Measurements from ENCODE around the gene CCT7. TPM values are rescaled to one million over a fixed set of nuclear protein-coding genes. Genes with fewer than 3 reads are reported as not detected.
A peak's percentile ranks its signal among the peaks of the same experiment; 100 is the strongest.

Gene CCT7
- total RNA-seq, 1 donor from 2014 or later = 192 TPM

DNA sequence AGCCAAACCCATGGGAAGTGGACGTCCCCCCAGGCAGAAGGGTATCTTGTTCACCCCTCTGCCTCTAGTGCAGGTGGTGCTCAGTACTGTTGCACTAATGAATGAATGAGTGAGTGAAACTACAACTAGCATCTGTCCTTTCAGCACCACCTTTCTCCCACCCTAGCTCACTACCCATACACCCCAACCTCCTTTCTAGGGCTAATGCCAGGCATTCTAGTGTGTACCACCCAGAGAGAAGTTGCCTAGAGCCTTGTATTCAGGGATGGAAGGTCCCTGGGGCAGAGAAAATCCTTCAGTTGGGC lies 22.5 kb downstream of the CCT7 start:
- no peak for TF ChIP-seq CTCF (IDR thresholded peaks at IDR 0.05)
- no peaks in the 10 kb centered on the region for H3K9me3 Mint-ChIP-seq (ENCODE audit: low read depth)
- no peak overlapping the region for H3K27ac Mint-ChIP-seq (ENCODE audit: unreplicated experiment)
- DNase-seq (ENCODE audit: low spot score) = no peak
- H3K4me3 Mint-ChIP-seq (ENCODE audit: unreplicated experiment) = no peak overlapping the region
- no peaks in the 10 kb centered on the region for H3K27me3 Mint-ChIP-seq (ENCODE audit: low read depth)
- H3K36me3 Mint-ChIP-seq (ENCODE audit: low read depth) = peaks cover 7% of the 10 kb centered on the region
- H3K4me1 Mint-ChIP-seq (ENCODE audit: low read depth) = no peaks in the 10 kb centered on the region

- peak overlapping the region; percentile 13 for H3K27ac Mint-ChIP-seq (ENCODE audit: unreplicated experiment)
- H3K4me1 Mint-ChIP-seq (ENCODE audit: low read depth) = no peaks in the 10 kb centered on the region
- H3K27me3 Mint-ChIP-seq (ENCODE audit: low read depth) = no peaks in the 10 kb centered on the region
- H3K9me3 Mint-ChIP-seq (ENCODE audit: low read depth) = no peaks in the 10 kb centered on the region
- peaks cover 7% of the 10 kb centered on the region for H3K36me3 Mint-ChIP-seq (ENCODE audit: low read depth)
- no peak for TF ChIP-seq CTCF (IDR thresholded peaks at IDR 0.05)
- H3K4me3 Mint-ChIP-seq (ENCODE audit: unreplicated experiment) = no peak overlapping the region
- DNase-seq (ENCODE audit: low spot score) = no peak
These were observed 22.9 kb downstream of the CCT7 start for GRCh38 chr2:73257021-73257420.

DNA sequence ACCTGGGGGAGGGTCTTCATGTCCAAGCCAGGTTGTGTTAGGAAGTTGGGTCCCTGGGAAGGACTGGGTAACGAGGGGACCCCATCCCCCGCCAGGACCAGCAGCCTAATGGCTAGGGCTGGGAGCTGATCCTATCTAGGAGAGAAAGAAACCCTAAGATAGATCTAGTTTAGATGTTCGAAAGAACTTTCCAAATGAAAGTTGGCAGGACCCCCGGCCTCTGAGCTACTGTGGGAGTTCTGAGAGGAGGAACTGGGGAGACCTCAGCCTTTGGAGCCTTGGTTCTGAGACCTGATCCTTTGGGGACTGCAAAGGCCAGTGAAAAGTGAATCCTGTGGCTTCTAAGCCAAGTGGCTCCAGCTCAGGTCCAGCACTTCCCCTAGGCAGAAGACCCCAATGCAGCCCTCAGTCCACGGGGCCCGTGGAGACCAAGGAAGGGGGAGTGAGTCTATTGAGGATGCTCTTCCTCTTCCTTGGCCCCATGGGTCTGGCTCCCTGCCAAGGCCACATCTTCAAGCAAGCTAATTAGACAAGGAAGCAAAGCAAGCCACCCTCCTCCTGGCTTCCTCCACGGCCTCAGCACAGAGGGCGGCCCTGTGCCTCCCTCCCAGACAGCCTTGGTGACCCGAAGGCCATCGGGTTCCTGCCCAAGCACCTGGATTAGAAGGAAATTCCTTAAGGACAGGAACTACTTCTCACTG lies 23.5 kb downstream of the CCT7 start:
- DNase-seq (ENCODE audit: low spot score) = no peak
- Mint-ChIP-seq H3K36me3 (ENCODE audit: low read depth) (peaks cover 7% of the 10 kb centered on the region), H3K27me3 (ENCODE audit: low read depth) (no peaks in the 10 kb centered on the region), H3K4me3 (ENCODE audit: unreplicated experiment) (no peak overlapping the region), H3K27ac (ENCODE audit: unreplicated experiment) (peak overlapping the region; percentile 61), H3K4me1 (ENCODE audit: low read depth) (no peaks in the 10 kb centered on the region), H3K9me3 (ENCODE audit: low read depth) (no peaks in the 10 kb centered on the region)
- no peak for TF ChIP-seq CTCF (IDR thresholded peaks at IDR 0.05)

DNA sequence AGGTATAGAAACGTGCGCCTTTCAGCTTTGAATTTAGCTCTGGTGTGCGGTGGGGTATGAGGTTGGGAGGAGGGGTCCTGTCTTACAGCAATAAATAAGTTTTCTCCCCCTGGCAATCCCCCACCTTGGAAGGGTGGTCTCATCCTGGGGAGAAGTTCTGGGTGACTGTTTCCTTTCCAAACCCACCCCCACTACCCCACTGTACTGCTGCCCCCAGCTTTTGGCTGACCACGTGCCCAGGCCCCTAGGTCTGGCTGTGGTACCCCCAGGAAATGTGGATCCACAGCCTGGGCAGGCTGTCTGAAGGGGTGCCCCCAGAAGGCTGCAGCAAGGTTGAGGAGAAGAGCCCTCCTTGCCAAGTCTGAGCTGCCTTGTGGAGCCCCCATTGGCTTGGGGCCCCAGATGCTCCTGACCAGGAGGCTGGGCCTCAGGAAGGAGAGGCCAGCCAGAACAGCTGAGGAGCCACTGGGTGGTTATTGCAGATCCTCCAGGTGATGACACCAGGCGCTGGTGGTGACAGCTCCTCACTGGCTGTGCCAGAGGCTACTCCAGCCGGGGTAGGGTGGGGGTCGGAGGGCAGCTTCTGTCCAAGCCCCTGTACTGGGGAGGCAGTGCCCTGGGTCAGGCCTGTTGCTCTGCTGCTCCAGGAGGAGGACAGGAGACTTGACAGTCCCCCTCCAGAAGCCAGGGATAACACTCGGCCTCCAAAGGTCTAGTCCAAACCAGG lies 24.2 kb downstream of the CCT7 start:
- Mint-ChIP-seq H3K36me3 (ENCODE audit: low read depth) (peaks cover 2% of the 10 kb centered on the region), H3K27ac (ENCODE audit: unreplicated experiment) (no peak overlapping the region), H3K4me1 (ENCODE audit: low read depth) (no peaks in the 10 kb centered on the region), H3K4me3 (ENCODE audit: unreplicated experiment) (no peak overlapping the region), H3K27me3 (ENCODE audit: low read depth) (no peaks in the 10 kb centered on the region), H3K9me3 (ENCODE audit: low read depth) (no peaks in the 10 kb centered on the region)
- DNase-seq (ENCODE audit: low spot score) = no peak
- no peak for TF ChIP-seq CTCF (IDR thresholded peaks at IDR 0.05)

- no peak for TF ChIP-seq CTCF (IDR thresholded peaks at IDR 0.05)
- no peak for DNase-seq (ENCODE audit: low spot score)
- H3K4me3 Mint-ChIP-seq (ENCODE audit: unreplicated experiment) = no peak overlapping the region
- H3K36me3 Mint-ChIP-seq (ENCODE audit: low read depth) = no peaks in the 10 kb centered on the region
- no peaks in the 10 kb centered on the region for H3K4me1 Mint-ChIP-seq (ENCODE audit: low read depth)
- H3K27me3 Mint-ChIP-seq (ENCODE audit: low read depth) = no peaks in the 10 kb centered on the region
- no peaks in the 10 kb centered on the region for H3K9me3 Mint-ChIP-seq (ENCODE audit: low read depth)
- H3K27ac Mint-ChIP-seq (ENCODE audit: unreplicated experiment) = no peak overlapping the region
These were observed 24.8 kb downstream of the CCT7 start for GRCh38 chr2:73258913-73259215.

Measured in chondrocyte (in vitro differentiated cells).